Body of pancreas (tissue), 4 donors: ENCODE data around the gene LPCAT1. TPM values are rescaled to one million over a fixed set of nuclear protein-coding genes. Genes with fewer than 3 reads are reported as not detected.

Experiments
- ATAC-seq: fragments of 150-250 bp; one replicate; pipeline ENCODE4 v1.9.1; 2016
- DNase-seq, 4 donors: peaks; one replicate each; pipeline ENCODE4 v3.0.0-alpha.2; 2019
- H3K27ac ChIP-seq, 4 donors: fragments of 200-600 bp; sonication (generic); 1 replicate in 3 of 4; 2 replicates in 1 of 4; pipeline versions ENCODE4 v1.5.1 to v1.6.1; 2016 to 2019; ENCODE audit warnings: mild to moderate bottlenecking in 1 of 4, mixed read lengths in 1 of 4, moderate library complexity in 1 of 4
- H3K27me3 ChIP-seq, 2 donors: fragments of 200-600 bp; sonication (generic); one replicate each; pipeline ENCODE4 v1.6.0; 2016; ENCODE audit warnings: mild to moderate bottlenecking in 1 of 2
- H3K36me3 ChIP-seq, 2 donors: fragments of 200-600 bp; sonication (generic); replicated peaks in 1 of 2; 2 replicates each; pipeline ENCODE4 v1.5.1; 2016; ENCODE audit warnings: low read depth in 2 of 2; ENCODE audit not compliant: insufficient read depth in 1 of 2
- H3K4me1 ChIP-seq: fragments of 200-600 bp; sonication (generic); one replicate; pipeline ENCODE4 v1.6.0; 2016
- H3K4me3 ChIP-seq, 2 donors: fragments of 200-600 bp; sonication (generic); 1 replicate in 1 of 2; 2 replicates in 1 of 2; pipeline ENCODE4 v1.5.1; 2016 to 2019
- H3K9me3 ChIP-seq, 3 donors: fragments of 200-600 bp; sonication (generic); 1 replicate in 2 of 3; 2 replicates in 1 of 3; pipeline ENCODE4 v1.5.1; 2016
- CTCF ChIP-seq, 7 experiments: fragments of 450-650 bp in 4 of 7; fragments of 200-600 bp in 3 of 7; sonication (generic) in 3 of 7; IDR thresholded peaks; one replicate each; pipeline ENCODE4 v1.5.1; 2016 to 2019; ENCODE audit warnings: antibody characterized with exemption in 7 of 7
- POLR2A ChIP-seq, 3 donors: fragments of 450-650 bp; IDR thresholded peaks; one replicate each; pipeline ENCODE4 v1.6.1; 2016; ENCODE audit warnings: antibody characterized with exemption in 3 of 3, mild to moderate bottlenecking in 2 of 3
- WGBS, 2 donors: methylation state at CpG; one replicate each; pipeline ENCODE4 v1.1.5; 2017; 5-methylcytosine and 5-hydroxymethylcytosine counted together
- intact Hi-C: fragments of 100-400 bp; cut with DNase I; formaldehyde crosslinking; loops from one replicate; pipeline ENCODE4 v1.15.1; 2023
- total RNA-seq, 2 donors: library from RNA; depleted of rRNA; stranded (reverse); fragments of >200 nt; gene quantifications; one replicate each; pipeline ENCODE4 v1.1.0, GENCODE V29; 2016

The LPCAT1 gene
- total RNA-seq, 2 donors from 2014 or later = 17.1 to 21.5 TPM

GRCh38 chr5:1499851-1500250 lies 23.9 kb downstream of the LPCAT1 start:
- Histone ChIP-seq H3K4me3 (no peak overlapping the region), H3K36me3 (no peaks in the 10 kb centered on the region), H3K27me3 (no peaks in the 10 kb centered on the region), H3K4me1 (no peaks in the 10 kb centered on the region), H3K9me3 (no peaks in the 10 kb centered on the region), H3K27ac (no peak overlapping the region)
- intact Hi-C loops = no loop called here
- TF ChIP-seq CTCF (IDR thresholded peaks at IDR 0.05) = no peak
- no peak for TF ChIP-seq POLR2A (IDR thresholded peaks at IDR 0.05)
- no peak for ATAC-seq
- WGBS, 2 donors = 89 to 93% methylated on average over 10 of the region's 10 CpGs
- no peak for DNase-seq

DNA sequence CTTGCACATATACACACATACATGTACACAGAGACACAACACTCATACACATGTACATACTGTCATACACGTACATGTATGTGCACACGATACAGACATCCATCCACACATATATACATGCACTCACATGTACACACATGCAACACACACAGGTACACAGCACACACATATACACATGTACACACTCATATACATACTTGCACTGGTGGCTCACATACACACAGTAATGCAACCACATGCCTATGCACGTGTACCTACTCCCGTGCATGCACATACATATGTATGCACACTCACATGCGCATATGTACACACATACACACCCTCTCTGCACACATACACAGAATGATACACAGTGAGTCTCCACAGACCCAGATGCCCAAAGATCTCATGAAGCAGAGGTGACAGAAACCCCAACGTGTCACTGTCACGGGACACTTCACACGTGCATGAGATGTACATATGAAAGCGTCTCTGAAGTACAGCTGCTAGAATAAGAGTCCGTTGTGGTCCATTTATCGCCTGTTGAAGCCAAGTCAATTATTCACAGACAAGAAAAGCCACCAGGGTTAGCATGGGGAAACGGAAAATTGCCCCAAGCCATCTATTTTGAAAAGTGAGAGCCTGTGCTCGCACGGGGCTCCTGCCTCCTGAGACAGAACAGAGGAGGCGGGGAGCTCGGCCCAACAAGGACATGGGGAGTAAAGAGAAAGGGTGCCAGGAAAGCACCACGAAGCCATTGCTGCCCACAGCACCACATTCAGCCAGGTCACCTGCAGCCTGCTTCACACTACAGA lies 24.9 kb downstream of the LPCAT1 start:
- intact Hi-C loops = no loop called here
- DNase-seq (no peak), ATAC-seq (no peak)
- H3K36me3 ChIP-seq = no peaks in the 10 kb centered on the region
- no peaks in the 10 kb centered on the region for H3K4me1 ChIP-seq
- no peak overlapping the region for H3K27ac ChIP-seq
- no peaks in the 10 kb centered on the region for H3K9me3 ChIP-seq
- no peak overlapping the region for H3K4me3 ChIP-seq
- no peaks in the 10 kb centered on the region for H3K27me3 ChIP-seq
- no peak for TF ChIP-seq CTCF (IDR thresholded peaks at IDR 0.05)
- no peak for TF ChIP-seq POLR2A (IDR thresholded peaks at IDR 0.05)
- 82 to 84% methylated on average over 17 of the region's 17 CpGs for WGBS, 2 donors

- Histone ChIP-seq H3K4me3 (no peak overlapping the region), H3K27me3 (no peaks in the 10 kb centered on the region), H3K27ac (no peak overlapping the region), H3K9me3 (no peaks in the 10 kb centered on the region), H3K36me3 (no peaks in the 10 kb centered on the region), H3K4me1 (no peaks in the 10 kb centered on the region)
- ATAC-seq (no peak), DNase-seq (no peak)
- 71 to 82% methylated on average over 18 of the region's 18 CpGs for WGBS, 2 donors
- TF ChIP-seq POLR2A (IDR thresholded peaks at IDR 0.05) (no peak), CTCF (IDR thresholded peaks at IDR 0.05) (no peak)
- intact Hi-C loops = no loop called here
Observed at GRCh38 chr5:1497795-1498622, 25.8 kb downstream of the LPCAT1 start.

- Histone ChIP-seq H3K4me1 (no peaks in the 10 kb centered on the region), H3K27ac (no peak overlapping the region), H3K27me3 (no peaks in the 10 kb centered on the region), H3K9me3 (no peaks in the 10 kb centered on the region), H3K36me3 (no peaks in the 10 kb centered on the region), H3K4me3 (no peak overlapping the region)
- DNase-seq = no peak
- intact Hi-C loops = no loop called here
- no peak for ATAC-seq
- WGBS, 2 donors = 69 to 80% methylated on average over 14 of the region's 14 CpGs
- TF ChIP-seq POLR2A (IDR thresholded peaks at IDR 0.05) (no peak), CTCF (IDR thresholded peaks at IDR 0.05) (no peak)
Observed at GRCh38 chr5:1497242-1497777, 26.4 kb downstream of the LPCAT1 start.
